SU-DHL-6 (cell line): Measurements from ENCODE around the gene LHX4.

ENCODE experiments used
- EZH2phosphoT487 ChIP-seq: fragments of 200-600 bp; sonication (generic), shearing (Covaris generic); conservative IDR thresholded peaks from 2 replicates; pipeline ENCODE4 v1.6.1; 2018; ENCODE audit warnings: mild to moderate bottlenecking, antibody characterized with exemption, low read length, moderate library complexity, mixed read lengths
- TF ChIP-seq, protein P1 (sequence below): fragments of 200-600 bp; sonication (generic); IDR thresholded peaks from one replicate; pipeline ENCODE4 v1.5.1; 2017; ENCODE audit warnings: antibody characterized with exemption, mild to moderate bottlenecking, low read length, moderate library complexity; ENCODE audit not compliant: insufficient read depth, poor library complexity, severe bottlenecking

- TF ChIP-seq, protein P1, sequence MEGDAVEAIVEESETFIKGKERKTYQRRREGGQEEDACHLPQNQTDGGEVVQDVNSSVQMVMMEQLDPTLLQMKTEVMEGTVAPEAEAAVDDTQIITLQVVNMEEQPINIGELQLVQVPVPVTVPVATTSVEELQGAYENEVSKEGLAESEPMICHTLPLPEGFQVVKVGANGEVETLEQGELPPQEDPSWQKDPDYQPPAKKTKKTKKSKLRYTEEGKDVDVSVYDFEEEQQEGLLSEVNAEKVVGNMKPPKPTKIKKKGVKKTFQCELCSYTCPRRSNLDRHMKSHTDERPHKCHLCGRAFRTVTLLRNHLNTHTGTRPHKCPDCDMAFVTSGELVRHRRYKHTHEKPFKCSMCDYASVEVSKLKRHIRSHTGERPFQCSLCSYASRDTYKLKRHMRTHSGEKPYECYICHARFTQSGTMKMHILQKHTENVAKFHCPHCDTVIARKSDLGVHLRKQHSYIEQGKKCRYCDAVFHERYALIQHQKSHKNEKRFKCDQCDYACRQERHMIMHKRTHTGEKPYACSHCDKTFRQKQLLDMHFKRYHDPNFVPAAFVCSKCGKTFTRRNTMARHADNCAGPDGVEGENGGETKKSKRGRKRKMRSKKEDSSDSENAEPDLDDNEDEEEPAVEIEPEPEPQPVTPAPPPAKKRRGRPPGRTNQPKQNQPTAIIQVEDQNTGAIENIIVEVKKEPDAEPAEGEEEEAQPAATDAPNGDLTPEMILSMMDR: no peak
- no peak for TF ChIP-seq EZH2phosphoT487
Observed at GRCh38 chr1:180287988-180288705, 58.1 kb downstream of the LHX4 start.
